K562 (cell line): ENCODE results near the gene HSPA6. TPM values are rescaled to one million over a fixed set of nuclear protein-coding genes. Genes with fewer than 3 reads are reported as not detected.
"Not testable (repeated sequence)": the region's sequence is repeated elsewhere in the genome, so short reads cannot be mapped to it uniquely, and the experiment has no call there.

Experiments
- HOXB6 ChIP-seq: fragments of 250-450 bp; sonication (Bioruptor Pico); IDR thresholded peaks from 2 replicates; pipeline ENCODE4 v1.5.1; 2022; ENCODE audit warnings: mild to moderate bottlenecking, borderline replicate concordance
- ILF3 ChIP-seq: fragments of 450-650 bp; IDR thresholded peaks from 2 replicates; pipeline ENCODE4 v1.6.1; 2018; ENCODE audit warnings: antibody characterized with exemption, mild to moderate bottlenecking, moderate library complexity, borderline replicate concordance
- JUND ChIP-seq, 2 experiments: IDR thresholded peaks; 2 replicates in 1 of 2; 3 replicates in 1 of 2; pipeline ENCODE4 v1.6.1; 2011; ENCODE audit warnings: borderline replicate concordance in 2 of 2, low read depth in 2 of 2, low read length in 2 of 2, improper control_type of control experiment in 1 of 2, missing biosample characterization in 1 of 2, missing genetic modification characterization in 1 of 2, missing genetic modification reagents in 1 of 2
- KAT7 ChIP-seq: sonication (generic); formaldehyde crosslinking; IDR thresholded peaks from 2 replicates; pipeline ENCODE4 v1.8.0; 2022; ENCODE audit warnings: missing genetic modification reagents, mild to moderate bottlenecking, borderline replicate concordance
- MYC ChIP-seq, 2 experiments: fragments of 250-450 bp in 1 of 2; sonication (Bioruptor Pico) in 1 of 2; IDR thresholded peaks; 2 replicates each; pipeline versions ENCODE4 v1.5.1 to v1.6.1; 2012 to 2021; ENCODE audit warnings: low read depth in 2 of 2, borderline replicate concordance in 1 of 2, improper control_type of control experiment in 1 of 2, low read length in 1 of 2, mild to moderate bottlenecking in 1 of 2, moderate library complexity in 1 of 2
- NCOA2 ChIP-seq, 2 experiments: fragments of 450-650 bp; IDR thresholded peaks; 2 replicates each; pipeline ENCODE4 v1.6.1; 2018; ENCODE audit warnings: mild to moderate bottlenecking in 2 of 2, moderate library complexity in 1 of 2; ENCODE audit not compliant: partially characterized antibody in 2 of 2
- NFIC ChIP-seq: fragments of 450-650 bp; IDR thresholded peaks from 2 replicates; pipeline ENCODE4 v1.6.1; 2017; ENCODE audit warnings: mild to moderate bottlenecking, inconsistent platforms
- RBM22 ChIP-seq: fragments of 200-400 bp; formaldehyde crosslinking; IDR thresholded peaks from 2 replicates; pipeline ENCODE4 v1.6.1; 2018; ENCODE audit warnings: low read length, low read depth; ENCODE audit not compliant: poor library complexity, severe bottlenecking
- RBM25 ChIP-seq: fragments of 200-400 bp; formaldehyde crosslinking; IDR thresholded peaks from 2 replicates; pipeline ENCODE4 v1.6.1; 2018; ENCODE audit warnings: low read length, low read depth, moderate library complexity; ENCODE audit not compliant: severe bottlenecking
- SMARCC2 ChIP-seq: fragments of 450-650 bp; IDR thresholded peaks from 2 replicates; pipeline ENCODE4 v1.6.1; 2017; ENCODE audit warnings: antibody characterized with exemption, moderate library complexity, mild to moderate bottlenecking, low read depth
- SOX6 ChIP-seq: fragments of 450-650 bp; IDR thresholded peaks from 2 replicates; pipeline ENCODE4 v1.6.1; 2014; ENCODE audit warnings: mild to moderate bottlenecking
- SP1 ChIP-seq: sonication (generic); formaldehyde crosslinking; IDR thresholded peaks from 2 replicates; pipeline ENCODE4 v1.8.1; 2022; ENCODE audit warnings: mild to moderate bottlenecking, missing genetic modification reagents
- TBP ChIP-seq: optimal IDR thresholded peaks from 2 replicates; pipeline ENCODE3; 2011; ENCODE audit warnings: low read depth, low read length, improper control_type of control experiment
- YY1 ChIP-seq, 3 experiments: IDR thresholded peaks; 2 replicates each; pipeline ENCODE4 v1.6.1; 2011; ENCODE audit warnings: low read length in 2 of 3, mild to moderate bottlenecking in 2 of 3, moderate library complexity in 2 of 3, borderline replicate concordance in 1 of 3, control low read depth in 1 of 3, low read depth in 1 of 3; ENCODE audit not compliant: insufficient read depth in 3 of 3, insufficient replicate concordance in 2 of 3, control insufficient read depth in 1 of 3, insufficient read length in 1 of 3; ENCODE audit errors: extremely low read depth in 1 of 3
- ZBTB8A ChIP-seq: fragments of 450-650 bp; IDR thresholded peaks from 2 replicates; pipeline ENCODE4 v1.6.1; 2018; ENCODE audit warnings: mild to moderate bottlenecking, moderate library complexity; ENCODE audit not compliant: partially characterized antibody
- ZNF263 ChIP-seq: sonication (generic); formaldehyde crosslinking; IDR thresholded peaks from 2 replicates; pipeline ENCODE4 v1.8.0; 2022; ENCODE audit warnings: mild to moderate bottlenecking, missing genetic modification reagents, borderline replicate concordance
- ZSCAN29 ChIP-seq: fragments of 450-650 bp; IDR thresholded peaks from 2 replicates; pipeline ENCODE4 v1.6.1; 2017
- polyA plus RNA-seq, 8 experiments: library from polyadenylated mRNA; depleted of rRNA in 4 of 8; stranded (reverse) in 5 of 8; unstranded in 3 of 8; fragments of >200 nt; fragmentation: Nextera tagmentation in 2 of 8; fragmentation: Illumina TruSeq in 1 of 8; extraction: Ambion mirVana in 2 of 8; extraction: Trizol in 1 of 8; gene quantifications; 2 replicates each; pipeline versions ENCODE4 v1.2.1 to v1.2.3, GENCODE V29; 2011 to 2014; ENCODE audit warnings: inconsistent platforms in 1 of 8, missing spikeins in 1 of 8
- total RNA-seq, 7 experiments: library from RNA; depleted of rRNA in 6 of 7; stranded (reverse); fragments of >200 nt in 6 of 7; fragmentation: Illumina TruSeq in 2 of 7; extraction: Trizol in 2 of 7; gene quantifications; 2 replicates each; pipeline versions ENCODE4 v1.2.1 to v1.2.3, GENCODE V29; 2011 to 2021; ENCODE audit warnings: low replicate concordance in 1 of 7
- TF ChIP-seq, protein P1 (sequence below), 2 experiments: fragments of 450-650 bp; IDR thresholded peaks; 2 replicates each; pipeline ENCODE4 v1.6.1; 2016
- TF ChIP-seq, protein P2 (sequence below): fragments of 450-650 bp; IDR thresholded peaks from 2 replicates; pipeline ENCODE4 v1.6.1; 2016; ENCODE audit warnings: borderline replicate concordance

HSPA6 gene
- total and polyA plus RNA-seq, 9 of the 15 experiments (the other 6 are each of a cell fraction or from before 2014, with no cell fraction given): 0.15 to 10.0 (median 2.4) TPM

DNA sequence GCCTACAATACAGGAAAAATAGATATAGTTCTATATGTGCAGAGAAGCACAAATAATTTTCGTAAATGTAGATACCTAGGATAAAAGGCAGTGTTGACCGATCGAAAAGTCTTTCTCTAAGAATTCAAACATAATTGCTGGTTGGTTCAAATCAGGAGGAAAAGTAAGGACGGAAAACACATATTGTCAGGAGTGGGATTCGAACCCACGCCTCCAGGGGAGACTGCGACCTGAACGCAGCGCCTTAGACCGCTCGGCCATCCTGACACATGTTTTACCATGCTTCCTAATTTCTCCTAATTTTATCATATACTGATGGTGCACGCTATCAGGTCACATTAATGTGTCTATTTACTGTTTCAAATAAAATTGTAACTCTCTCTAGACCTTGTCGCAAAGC, 5.8 kb downstream of the HSPA6 start (continued):
- TF ChIP-seq JUND (IDR thresholded peaks at IDR 0.05; ENCODE audit: borderline replicate concordance, low read depth, low read length) (0 out of 2 replicates have a peak, but pooled peaks have one; percentile 11), KAT7 (CRISPR knock-in tag) (peak; percentile 77; the same call in 1 of the 2 replicates), HOXB6 (peak; percentile 43; the same call in 1 of the 2 replicates), SOX6 (0 out of 2 replicates have a peak, but pooled peaks have one; percentile 38), ZNF263 (CRISPR knock-in tag) (peak; percentile 46; the same call in 1 of the 2 replicates), ZSCAN29 (peak; percentile 32; the same call in 1 of the 2 replicates), SP1 (CRISPR knock-in tag) (peak; percentile 63; the same call in 1 of the 2 replicates), ZBTB8A (peak; percentile 72), NFIC (peak; percentile 76), YY1 (IDR thresholded peaks at IDR 0.05; ENCODE audit: borderline replicate concordance in 1 of 3, control insufficient read depth in 1 of 3, extremely low read depth in 1 of 3, insufficient read depth in 3 of 3, insufficient read length in 1 of 3, insufficient replicate concordance in 2 of 3, low read depth in 1 of 3, low read length in 2 of 3) (peak in 1 of 3 experiments; percentile 4), TBP (peak; percentile 86), ILF3 (peak; percentile 87; the same call in 1 of the 2 replicates), RBM25 (peak; percentile 37), MYC (IDR thresholded peaks at IDR 0.05; ENCODE audit: low read depth, low read length) (peak; percentile 57), NCOA2 (IDR thresholded peaks at IDR 0.05; ENCODE audit: partially characterized antibody in 2 of 2) (peak in 1 of 2 experiments; percentile 84), RBM22 (peak; percentile 83), SMARCC2 (peak; percentile 30; the same call in 1 of the 2 replicates)
- not testable (repeated sequence) for TF ChIP-seq JUND (tag; IDR thresholded peaks at IDR 0.05; ENCODE audit: borderline replicate concordance, low read depth, low read length); MYC (CRISPR knock-in tag; IDR thresholded peaks at IDR 0.05; ENCODE audit: borderline replicate concordance, low read depth)
- TF ChIP-seq, protein P1, sequence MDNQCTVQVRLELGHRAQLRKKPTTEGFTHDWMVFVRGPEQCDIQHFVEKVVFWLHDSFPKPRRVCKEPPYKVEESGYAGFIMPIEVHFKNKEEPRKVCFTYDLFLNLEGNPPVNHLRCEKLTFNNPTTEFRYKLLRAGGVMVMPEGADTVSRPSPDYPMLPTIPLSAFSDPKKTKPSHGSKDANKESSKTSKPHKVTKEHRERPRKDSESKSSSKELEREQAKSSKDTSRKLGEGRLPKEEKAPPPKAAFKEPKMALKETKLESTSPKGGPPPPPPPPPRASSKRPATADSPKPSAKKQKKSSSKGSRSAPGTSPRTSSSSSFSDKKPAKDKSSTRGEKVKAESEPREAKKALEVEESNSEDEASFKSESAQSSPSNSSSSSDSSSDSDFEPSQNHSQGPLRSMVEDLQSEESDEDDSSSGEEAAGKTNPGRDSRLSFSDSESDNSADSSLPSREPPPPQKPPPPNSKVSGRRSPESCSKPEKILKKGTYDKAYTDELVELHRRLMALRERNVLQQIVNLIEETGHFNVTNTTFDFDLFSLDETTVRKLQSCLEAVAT (IDR thresholded peaks at IDR 0.05): peak in 1 of 2 experiments; percentile 39; a peak in 2 of 4 replicates
- TF ChIP-seq, protein P2, sequence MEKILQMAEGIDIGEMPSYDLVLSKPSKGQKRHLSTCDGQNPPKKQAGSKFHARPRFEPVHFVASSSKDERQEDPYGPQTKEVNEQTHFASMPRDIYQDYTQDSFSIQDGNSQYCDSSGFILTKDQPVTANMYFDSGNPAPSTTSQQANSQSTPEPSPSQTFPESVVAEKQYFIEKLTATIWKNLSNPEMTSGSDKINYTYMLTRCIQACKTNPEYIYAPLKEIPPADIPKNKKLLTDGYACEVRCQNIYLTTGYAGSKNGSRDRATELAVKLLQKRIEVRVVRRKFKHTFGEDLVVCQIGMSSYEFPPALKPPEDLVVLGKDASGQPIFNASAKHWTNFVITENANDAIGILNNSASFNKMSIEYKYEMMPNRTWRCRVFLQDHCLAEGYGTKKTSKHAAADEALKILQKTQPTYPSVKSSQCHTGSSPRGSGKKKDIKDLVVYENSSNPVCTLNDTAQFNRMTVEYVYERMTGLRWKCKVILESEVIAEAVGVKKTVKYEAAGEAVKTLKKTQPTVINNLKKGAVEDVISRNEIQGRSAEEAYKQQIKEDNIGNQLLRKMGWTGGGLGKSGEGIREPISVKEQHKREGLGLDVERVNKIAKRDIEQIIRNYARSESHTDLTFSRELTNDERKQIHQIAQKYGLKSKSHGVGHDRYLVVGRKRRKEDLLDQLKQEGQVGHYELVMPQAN: 0 out of 2 replicates have a peak, but pooled peaks have one; percentile 31
